NCI-H526 treated with DMSO at 0.1 percent for 48 hours (cell line): ENCODE measurements around the gene AURKAIP1.
"Not testable (repeated sequence)": the region's sequence is repeated elsewhere in the genome, so short reads cannot be mapped to it uniquely, and the experiment has no call there.

Experiments
- DNase-seq: peaks from one replicate; lab custom pipeline; 2025; lab: John Stamatoyannopoulos, UW

The AURKAIP1 gene

GRCh38 chr1:1385931-1386330, 10.9 kb upstream of the AURKAIP1 start:
- DNase-seq = no peak

GRCh38 chr1:1385339-1385738, 10.3 kb upstream of the AURKAIP1 start:
- not testable (repeated sequence) for DNase-seq

DNA sequence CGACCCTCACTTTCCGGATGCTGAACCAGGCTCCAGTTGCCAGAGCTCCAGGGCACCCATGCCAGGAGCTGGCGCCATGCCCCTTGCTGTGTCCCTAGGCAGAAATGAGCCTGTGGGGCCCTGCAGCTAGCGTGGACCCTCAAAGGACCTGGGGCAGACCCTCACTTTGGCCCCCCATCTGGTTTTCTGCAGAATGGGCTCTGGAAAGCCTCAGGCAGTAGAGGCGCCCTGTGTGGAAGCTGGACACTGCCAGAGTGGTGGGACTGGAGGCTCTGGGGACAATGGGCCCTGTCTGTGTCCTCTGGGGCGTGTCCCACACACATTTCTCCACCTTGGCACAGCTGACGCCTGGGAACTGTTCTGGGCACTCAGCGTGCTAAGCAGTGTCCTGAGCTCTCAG, 6.3 kb upstream of the AURKAIP1 start:
- no peak for DNase-seq

DNA sequence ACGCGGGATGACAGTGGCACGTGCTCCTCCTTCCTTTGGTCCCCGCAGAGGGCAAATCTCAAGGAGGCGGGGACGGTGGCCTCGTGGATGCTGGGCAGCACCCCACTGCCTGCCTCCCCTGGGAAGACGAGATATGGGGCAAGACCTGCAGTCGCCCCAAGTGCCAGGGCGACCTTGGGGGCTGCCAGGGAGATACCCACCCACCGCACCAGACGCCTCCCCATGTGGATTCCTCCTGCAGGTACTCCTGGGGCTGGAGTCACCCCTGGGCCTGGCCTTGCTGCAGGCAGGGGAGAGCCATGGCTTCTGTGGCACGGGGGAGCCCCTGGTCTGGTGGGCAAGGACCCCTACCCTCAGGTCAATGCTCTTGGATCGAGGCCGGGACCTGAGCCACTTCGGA, 5.9 kb upstream of the AURKAIP1 start:
- DNase-seq = no peak

GRCh38 chr1:1377540-1378205, 2.7 kb upstream of the AURKAIP1 start:
- DNase-seq = no peak

DNA sequence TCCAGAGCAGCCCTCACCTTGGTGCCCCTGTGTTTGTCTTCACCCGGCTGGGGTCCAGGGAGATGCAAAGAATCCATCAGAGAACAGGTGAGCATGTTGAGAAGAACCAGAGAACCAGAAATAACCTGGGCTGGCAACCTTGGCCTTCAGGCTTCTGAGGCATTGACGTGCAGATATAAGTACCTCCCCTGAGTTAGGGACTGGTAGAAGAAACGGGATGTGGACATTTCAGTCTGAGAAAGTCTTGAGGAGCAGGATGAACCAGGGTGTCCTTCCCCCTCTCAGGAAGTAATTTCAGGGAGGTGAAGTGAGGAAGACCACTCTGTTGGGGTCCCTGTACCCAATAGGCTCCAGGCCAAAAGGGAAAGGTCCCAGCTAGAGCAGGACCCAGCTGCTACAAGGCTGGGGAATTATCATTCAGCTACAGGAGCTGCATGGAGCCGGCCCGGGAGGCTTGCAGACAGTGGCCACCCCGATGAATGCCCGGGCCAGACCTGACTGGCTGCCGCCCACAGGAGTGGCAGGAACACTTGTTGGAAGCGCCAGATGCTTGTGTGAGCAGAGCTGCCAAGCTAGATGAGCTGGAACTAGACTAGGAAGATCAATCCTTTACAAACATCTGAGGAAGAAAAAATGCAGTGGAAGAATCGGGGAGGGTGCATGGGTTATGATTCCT, 1.7 kb upstream of the AURKAIP1 start:
- no peak for DNase-seq

GRCh38 chr1:1374589-1374928, 448 bp downstream of the AURKAIP1 start:
- DNase-seq = no peak

DNA sequence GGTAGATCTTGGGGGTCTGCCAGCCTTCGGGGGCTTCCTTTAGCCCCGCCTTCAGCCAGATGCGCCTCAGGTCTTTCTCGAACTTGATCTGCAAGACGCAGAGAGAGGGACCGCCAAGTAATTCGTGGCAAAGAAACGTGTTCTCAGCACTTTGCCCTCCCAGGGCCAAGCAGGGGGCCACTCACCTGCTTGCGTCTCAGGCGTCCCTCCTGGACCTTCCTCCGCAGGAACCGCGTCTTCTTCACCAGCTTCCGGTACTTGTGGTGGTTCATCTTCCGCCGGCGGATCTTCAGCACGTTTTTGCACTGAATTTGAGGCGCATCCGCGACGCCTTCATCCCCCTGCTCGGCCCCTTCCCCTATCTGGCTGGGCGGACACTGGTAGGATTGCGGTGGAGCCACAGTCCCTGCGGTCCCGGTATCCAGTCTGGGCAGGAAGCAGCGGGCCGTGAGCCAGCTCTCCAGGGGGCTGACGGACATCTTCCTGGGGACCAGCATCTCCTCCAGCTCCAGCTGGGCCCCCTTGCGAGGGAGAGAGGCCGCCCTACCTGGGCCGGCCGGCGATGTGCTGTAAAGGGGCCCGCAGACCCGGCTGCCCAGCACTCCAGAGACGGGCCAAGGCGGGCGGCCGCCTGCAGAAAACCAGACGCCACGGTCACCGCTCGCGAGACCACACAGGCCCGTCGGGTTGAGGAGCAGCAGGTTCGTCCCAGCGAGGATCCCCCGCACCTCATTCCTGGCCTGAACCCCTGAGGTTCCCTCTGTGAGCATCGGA, 1.0 kb downstream of the AURKAIP1 start:
- no peak for DNase-seq

DNA sequence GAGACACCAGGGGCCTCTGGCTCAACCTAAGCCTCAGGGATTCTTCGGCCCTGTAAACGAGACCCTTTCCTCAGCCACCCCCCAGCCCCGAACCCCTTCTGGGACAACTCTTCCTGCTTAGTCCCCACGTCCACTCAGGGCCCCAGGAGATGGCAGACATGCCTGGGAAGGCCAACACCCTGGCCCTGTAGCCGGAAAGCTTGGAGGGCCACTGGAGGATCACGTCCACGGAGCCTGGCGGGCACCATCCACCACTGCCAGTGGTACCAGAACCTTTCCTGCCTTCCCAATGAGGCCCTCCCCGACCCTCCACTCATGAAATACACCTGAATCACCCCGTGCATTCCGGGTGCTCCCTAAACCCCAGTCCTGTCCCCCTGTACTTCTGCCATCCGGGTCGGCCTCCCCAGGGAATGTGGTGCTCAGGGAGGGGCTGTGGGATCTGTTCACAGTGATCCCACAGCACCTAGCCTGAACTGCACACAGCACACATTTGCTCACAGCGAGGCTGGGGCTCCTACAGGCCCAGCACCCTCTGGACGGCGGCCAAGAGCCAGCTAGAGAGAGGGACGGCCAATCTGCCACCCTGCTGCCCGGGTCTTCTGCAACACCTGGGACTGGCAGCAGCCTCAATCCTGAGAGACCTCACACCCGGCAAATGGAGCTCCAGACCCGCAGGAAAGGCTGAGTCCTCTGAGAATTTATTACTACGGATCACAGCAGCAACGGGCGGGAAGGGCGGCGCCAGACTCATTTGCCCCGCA, 1.8 kb downstream of the AURKAIP1 start:
- no peak for DNase-seq

DNA sequence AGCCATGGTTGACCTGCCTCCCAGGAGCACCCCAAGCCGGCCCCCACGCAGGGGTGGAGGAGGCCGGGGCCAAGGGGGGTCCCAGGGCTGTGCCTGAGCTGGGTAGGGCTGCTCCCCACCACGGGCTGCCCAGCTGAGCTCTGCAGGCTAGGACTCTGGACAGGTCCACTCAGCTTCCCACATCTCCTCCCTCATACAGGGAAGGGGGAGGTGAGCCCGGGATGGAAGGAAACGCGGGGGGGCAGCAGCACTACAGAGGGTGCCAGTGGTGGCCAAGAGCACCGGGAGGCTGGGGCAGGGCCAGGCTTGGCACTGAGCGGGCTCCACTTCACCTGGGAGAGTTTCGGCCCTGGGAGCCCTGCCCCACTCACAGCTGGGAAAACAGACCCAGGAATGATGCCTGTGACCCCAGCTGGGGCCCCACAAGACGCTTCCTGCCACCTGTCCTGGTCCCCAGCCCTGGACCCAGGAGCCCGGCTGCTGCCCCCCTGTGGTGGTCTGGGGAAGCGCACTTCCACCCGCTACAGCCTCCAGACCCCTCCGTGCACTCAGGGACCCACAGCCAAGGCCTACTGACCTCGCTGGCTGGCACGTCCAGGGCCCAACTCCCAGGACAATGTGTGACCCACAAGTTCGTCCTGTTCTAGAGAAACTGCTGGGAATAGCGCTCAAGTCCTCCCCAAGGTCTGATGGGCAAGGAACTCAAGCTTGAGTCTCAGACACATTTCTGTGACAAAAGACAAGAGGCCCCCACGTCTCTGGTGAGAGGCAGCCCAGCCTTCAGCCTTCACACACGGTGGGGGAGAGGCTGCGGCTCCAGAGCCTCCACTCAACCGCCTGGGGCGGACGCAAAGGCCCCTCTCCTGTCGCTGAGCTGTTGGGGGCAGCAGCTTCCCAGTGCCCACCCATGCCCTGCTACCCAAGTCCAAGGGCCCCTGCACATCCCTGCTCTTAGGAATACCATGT, 3.0 kb downstream of the AURKAIP1 start:
- DNase-seq = no peak

DNA sequence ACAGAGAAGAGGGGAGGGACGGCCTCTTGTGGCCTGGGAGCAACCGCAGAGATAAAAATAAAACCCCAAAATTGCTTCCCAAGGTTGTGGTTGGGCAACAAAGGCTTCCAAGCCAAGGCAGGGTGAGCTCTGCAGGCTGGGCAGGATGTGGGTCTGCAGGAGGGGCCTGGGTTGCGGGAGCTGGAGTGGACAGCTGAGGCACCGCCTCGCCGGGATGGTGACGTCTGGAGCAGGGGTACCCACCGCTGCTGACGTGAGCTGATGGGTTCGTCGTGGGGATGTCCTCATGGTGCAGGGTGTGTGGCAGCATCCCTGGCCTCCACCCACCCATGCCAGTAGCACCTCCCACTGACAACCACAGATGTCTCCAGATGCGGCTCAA, 3.7 kb downstream of the AURKAIP1 start:
- no peak for DNase-seq

DNA sequence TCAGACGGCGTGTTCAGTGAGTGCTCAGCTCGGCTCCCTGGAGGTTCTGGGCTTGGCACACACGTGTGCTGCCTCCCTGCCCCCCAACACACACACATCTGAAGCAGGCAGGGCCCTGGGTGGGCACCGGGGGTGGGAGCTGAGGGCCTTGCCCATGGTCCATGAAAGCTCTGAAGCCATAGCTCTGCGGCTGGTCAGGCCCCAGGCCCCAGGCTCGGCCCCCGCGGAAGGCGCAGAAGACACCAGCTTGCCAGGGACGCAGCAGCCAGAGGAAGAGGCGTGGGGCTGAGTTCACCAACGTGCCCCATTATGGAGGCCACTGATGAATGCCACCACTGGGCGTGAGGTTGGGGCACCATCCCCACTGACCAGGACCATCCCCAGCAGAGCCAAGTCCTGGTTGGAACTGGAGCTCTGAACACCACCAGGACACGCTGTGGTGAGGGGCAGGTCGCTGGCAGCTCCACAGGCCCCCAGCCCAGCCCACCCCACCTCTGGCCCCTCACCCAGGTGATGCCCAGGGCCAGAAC, 4.2 kb downstream of the AURKAIP1 start:
- DNase-seq = no peak

GRCh38 chr1:1370094-1370493, 4.9 kb downstream of the AURKAIP1 start:
- DNase-seq = not testable (repeated sequence)

- no peak for DNase-seq
Measured at GRCh38 chr1:1367315-1367714, 7.7 kb downstream of the AURKAIP1 start.

DNA sequence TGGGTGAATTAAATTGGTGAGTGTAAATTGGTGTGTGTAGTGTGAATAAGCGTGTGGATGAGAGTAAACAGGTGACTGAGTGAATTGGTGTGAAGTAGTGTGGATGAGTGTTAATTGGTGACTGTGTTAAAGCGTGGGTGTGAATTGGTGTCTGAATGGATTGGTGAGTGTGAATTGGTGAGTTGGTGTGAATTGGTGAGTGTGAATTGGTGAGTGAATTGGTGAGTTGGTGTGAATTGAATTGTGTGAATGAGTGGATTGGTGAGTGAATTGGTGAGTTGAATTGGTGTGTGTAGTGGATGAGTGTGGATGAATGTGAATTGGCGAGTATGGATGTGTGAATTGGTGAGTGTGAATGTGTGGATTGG, 8.3 kb downstream of the AURKAIP1 start:
- DNase-seq = no peak

GRCh38 chr1:1365875-1366698, 8.9 kb downstream of the AURKAIP1 start:
- no peak for DNase-seq

- no peak for DNase-seq
Measured at GRCh38 chr1:1364266-1364665, 10.7 kb downstream of the AURKAIP1 start.

- no peak for DNase-seq
Measured at GRCh38 chr1:1361982-1362423, 13.0 kb downstream of the AURKAIP1 start.

DNA sequence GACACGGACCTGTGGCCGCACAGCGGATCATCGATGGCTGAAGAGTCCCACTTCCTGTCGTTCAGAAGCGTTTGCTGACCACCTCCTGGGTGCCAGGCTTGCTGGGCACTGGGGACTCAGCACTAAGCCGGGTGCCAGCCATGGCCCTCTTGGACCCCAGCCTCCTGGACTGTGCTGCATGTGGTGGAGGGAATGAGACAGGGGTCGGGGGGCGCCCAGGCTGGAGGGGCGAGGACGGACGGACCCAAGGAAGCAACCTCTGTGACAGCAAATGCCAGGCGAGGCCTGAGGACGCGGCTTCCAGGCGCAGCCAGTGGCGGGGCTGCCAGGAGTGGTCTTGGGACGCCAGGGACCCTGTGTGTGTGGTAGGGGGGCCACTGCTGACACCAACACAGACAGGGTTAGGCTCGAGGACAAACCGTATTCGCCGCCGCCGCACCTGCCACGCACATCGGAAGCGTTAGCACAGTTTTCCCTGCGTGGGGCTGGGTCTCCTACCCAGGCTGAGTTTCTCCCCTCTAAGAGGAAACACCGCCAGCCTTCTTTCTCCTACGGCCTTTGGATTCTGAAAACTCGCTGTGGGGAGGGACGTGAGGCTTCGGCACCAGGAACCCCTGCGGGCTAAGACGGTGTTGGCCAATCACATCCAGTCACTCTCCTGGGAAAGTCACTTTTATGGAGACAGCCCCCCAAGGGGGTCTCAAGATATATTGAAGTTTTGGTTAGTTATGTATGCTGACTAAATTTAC, 13.6 kb downstream of the AURKAIP1 start:
- DNase-seq = no peak
